ENCODE data around the gene SAPCD1.
A peak's percentile ranks its signal among the peaks of the same experiment; 100 is the strongest.

The SAPCD1 gene

DNA sequence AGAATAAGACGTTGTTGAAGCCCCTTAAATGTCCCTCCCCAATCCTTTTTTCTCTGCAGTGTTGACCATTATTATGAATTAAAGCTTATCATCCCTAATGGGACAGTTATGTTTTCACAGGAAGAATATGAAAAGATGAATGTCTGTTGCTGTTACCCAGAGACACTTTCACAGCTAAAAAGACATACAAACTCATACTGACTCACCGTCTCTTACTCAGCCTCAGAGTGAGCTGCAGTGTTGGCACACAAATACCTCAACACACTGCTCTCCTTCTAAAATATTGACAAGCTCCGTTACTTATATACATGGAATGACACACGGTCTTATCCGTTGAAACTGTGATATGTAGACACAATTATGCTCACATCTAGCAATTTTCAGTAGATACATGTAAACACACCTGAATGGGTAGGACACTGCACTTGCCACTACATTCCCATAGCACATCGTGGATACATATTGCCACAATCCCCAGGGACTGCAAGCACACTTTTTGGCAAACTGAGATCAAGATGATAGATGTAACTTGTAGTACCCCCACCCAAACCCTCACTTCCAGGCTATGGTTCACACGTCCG lies 9.6 kb upstream of the SAPCD1 start:
- DNase-seq = no peak

DNA sequence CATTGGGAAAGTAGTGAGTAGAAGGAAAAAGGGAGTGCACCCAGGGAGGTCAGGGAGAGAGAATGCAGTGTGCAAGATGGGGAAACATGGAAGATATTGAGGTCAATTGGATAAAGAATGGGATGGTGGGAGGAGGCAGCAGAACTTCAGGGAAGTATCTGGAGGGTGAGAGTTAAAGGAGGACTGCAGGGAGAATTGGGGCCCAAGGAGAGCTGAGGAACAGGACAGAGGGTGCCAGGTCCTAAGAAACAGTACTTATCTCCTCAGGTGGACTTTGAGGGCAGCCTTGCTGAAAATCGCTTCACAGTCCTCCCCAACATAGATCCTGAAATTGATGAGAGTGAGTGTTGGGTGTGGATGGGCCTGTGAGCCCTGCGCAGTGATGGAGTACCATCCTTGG lies 4.2 kb upstream of the SAPCD1 start:
- no peak for DNase-seq

DNA sequence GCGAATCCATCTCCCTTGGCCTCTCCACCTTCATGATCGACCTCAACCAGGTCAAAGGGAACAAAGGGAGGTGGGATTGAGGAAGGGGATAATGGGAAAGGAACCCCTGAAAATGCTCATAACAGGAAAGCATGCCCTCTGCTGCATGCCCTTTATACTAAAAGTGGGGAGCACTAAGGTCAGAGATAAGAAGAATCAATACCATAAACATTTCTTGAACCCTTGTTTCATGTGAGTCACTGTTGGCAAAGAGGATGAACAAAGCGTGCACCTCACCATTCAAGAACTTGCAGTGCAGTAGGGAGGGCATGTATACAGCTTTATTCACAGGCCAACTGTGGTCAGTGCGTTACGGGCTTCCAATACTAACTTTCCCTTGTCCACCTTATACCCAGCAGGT lies 1.7 kb upstream of the SAPCD1 start:
- no peak for DNase-seq

DNA sequence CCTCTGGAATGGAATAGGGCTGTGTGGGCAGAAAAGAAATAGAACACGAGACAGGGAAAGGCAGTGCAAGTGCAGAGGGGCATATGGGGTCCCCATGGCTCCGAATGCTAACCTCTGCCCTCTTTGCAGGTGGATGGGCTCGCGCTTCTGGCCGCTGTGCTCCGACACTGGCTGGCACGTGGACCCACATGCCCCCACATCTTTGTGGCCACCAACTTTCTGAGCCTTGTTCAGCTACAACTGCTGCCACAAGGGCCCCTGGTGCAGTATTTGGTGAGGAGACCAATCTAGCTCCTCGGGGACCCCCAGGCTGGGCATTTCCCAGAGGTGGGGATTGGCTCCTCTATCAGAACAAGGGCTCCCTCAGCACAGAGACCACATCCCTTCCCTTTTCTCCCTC lies 1.1 kb upstream of the SAPCD1 start:
- no peak for DNase-seq

DNA sequence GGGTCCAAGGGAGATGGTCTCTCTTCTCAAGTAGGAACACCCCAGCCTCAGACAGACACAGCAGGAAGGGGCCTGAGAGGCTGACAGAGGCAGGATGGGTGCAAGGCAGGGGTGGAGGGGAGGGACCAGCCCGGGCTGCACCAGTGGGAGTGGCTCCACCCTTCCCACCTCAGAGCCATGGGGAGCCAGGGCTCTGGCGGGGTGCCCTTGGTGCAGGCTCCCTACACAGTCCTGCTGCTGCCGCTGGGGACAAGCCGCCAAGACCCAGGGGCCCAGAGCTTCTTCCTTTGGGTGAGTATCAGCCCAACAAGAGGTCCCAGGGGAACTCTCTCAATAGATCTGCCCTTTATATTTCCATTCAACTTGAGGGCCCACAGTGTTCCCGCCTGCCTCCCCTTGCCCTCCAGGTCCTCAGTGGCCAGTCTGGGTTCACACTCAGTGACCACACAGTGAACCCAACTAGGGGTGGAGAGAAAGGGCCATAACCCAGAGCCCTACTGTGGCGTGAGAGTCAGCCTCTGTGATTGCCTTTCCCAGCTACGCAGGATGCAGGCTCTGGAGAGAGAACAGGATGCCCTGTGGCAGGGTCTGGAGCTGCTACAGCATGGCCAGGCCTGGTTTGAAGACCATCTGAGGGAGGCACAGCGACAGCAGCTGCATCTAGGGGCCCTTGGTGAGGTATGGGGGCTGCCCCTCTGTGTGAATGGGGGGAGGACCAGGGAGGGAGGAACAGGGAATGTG lies 592 bp downstream of the SAPCD1 start:
- DNase-seq = no peak

DNA sequence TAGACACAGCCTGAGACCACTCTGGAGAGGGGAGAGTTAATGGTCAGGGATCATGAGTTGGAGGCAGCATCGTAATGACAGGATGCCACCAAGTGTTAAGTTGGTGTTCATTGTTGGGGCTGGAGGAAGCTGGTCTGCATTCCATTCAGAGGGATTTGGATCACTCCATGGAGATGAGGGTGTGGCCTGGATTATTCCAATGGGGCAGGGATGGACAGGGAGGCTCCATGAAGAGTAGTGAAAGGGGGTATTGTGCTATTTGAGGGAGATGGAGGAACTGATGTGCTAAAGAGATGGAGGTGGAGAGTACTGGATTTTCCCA lies 1.1 kb downstream of the SAPCD1 start:
- DNase-seq = no peak

DNA sequence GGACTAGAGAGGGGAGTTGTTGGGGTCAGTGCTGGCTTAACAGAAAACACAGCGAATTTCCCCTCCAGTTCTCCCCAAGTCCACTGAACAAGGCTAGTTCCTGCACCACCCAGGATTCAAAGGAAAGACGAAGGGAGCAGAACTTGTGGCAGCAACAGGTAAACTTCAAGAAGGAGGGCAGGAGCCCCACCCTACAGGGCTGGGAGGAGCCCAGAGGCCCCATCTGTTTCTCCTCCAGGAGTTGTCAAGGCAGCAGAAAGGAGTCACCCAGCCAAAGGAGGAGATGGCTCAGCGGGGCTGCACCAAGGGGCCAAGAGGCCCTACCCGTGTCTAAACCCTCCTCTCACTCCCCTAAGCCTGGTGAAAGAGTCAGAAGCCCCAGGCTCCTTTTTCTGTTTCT lies 1.7 kb downstream of the SAPCD1 start:
- DNase-seq = no peak

GRCh38 chr6:31765559-31765909 lies 3.1 kb downstream of the SAPCD1 start:
- no peak for DNase-seq

GRCh38 chr6:31765910-31766794 lies 3.7 kb downstream of the SAPCD1 start:
- no peak for DNase-seq

DNA sequence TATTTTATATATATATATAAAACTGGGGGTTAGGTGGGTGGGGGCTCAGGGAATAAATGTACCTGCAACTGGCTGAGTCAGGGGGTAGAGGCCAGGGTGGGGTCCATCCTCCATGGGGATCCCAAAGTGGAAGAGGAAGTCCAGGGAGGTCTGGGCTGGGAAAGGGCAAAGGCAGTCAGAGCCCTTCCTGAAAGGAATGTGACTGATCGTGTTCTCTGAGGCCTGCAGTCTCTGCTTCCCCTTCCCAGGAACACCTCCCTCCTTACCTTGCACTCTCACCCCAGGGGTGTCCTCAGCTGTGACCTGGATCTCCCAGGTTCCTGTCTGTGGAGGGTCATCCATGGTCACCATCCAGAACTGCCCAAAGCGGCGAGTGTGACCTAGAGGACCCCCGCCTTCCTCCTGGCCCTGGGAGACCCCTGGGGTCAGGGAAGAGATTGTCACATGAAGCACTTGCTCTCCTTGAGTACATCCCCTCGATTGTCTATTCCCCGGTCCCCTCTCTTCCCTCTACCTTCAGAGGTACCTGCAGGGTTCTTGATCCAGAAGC lies 4.7 kb downstream of the SAPCD1 start:
- DNase-seq = no peak

DNA sequence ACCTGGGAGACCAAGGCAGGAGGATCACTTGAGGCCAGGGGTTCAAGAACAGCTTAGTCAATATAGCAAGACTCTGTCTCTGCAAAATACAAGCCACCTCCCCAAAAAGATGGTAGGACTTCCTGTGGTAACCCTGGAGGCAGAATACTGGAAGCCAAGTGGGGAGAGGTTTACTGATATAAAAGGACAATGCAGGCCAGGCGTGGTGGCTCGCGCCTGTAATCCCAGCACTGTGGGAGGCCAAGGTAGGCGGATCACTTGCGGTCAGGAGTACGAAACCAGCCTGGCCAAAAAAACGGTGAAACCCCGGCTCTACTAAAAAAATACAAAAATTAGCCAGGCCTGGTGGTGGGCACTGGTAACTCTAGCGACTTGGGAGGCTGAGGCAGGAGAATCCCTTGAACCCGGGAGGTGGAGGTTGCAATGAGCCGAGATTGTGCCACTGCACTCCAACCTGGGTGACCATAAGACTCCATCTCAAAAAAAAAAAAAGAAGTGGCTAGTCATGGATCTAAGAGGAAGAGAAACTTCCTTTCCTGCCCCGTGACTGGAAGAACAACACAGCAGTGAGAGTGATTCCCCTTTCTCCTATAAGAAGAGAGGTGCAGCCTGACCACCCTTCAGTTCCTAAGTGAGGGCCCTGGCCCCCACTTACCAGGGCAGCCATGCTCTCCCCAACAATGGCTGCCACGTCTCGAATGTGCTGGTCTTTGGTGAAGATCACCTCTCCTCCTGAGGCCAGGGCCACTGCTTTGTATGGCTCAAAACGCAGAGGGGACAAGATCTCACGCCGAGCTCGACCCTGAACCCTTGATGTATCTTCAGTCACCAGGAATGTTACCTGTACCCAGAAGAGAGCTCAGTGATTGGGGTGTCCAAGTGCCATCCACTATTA lies 6.2 kb downstream of the SAPCD1 start:
- no peak for DNase-seq

- DNase-seq = peak; percentile 59 to 81 (median 72)
Observed at GRCh38 chr6:31769684-31770371, 7.4 kb downstream of the SAPCD1 start.

DNA sequence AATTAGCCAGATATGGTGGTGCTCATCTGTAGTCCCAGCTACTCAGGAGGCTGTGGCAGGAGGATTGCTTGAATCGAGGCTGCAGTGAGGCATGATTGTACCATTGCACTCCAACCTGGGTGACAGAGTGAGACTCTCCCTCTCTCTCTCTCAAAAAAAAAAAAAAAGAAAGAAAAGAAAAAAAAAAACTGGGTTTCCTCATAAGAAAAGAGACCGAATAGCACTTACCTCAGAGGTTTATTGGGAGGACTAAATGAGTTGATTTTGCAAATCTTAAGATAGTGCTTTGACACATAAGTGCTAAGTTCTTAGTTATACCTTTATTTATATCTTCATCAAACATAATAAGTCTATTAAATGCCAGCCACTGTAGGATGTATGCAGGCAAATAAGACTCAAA lies 8.4 kb downstream of the SAPCD1 start:
- DNase-seq = no peak

GRCh38 chr6:31771992-31772358 lies 9.5 kb downstream of the SAPCD1 start:
- no peak for DNase-seq

- DNase-seq = no peak
Observed at GRCh38 chr6:31775184-31775583, 12.7 kb downstream of the SAPCD1 start.

DNA sequence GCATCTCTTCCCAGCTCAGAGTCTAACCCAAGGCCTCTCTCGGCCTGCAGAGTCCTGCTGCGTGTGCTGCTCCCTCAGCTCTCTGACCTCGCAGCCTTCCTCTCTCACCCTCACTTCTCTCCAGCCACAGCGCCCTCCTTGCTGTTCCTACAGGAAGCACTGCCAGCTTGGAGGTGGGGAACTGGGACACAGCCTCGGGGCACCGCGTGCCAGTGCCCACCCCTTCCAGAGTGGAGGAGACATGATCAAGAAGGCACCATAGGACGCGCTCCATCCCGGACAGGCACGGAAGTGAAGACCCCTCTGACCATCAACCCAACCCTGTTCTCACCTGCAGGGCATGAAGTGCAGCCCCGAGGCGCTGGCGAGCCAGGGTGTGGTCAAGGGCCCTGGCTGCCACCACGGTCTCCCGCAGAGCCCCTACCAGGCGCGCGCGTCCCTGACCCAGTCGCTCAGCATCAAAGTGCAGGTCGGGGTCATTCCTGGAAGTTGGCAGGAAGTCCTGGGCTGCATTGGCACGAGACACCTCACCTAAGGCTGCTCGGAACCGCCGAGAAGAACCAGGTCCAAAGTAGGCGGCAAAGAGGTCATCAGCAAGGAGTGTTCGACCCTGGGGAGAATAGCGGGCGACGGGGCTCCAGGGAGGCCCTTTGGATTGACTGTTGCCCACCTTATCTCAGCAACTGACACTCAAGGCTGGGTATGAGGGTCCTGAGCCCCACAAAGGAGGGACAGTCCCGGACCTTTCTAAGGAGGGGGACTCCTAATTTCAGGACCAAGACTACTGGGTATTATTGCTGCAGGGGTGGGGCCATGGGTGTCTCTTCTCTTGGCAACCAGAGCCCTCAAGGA lies 13.4 kb downstream of the SAPCD1 start:
- no peak for DNase-seq

DNA sequence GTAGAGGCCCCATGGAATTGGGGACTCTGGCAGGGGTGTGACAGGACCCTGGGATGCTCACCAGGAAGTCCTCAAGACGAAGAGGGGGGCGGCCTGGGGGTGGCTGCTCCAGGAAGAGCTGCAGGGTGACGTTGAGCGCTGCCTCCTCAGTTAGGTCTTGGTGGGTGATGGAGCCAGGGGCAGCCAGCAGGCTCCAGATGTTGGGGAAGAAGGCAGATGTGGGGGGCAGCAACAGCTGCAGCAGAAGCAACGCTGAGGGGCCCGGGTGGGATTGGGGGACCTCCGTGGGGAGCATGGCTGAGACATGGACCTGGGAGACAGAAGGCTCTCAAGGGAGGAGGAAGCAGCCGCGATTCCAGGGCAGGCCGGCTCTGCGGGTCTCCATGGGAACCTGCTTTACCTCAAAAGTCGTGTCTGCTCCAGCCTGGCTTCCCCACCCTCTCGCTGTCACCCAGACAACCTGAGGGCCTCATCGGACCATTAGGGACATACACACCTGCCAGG lies 14.1 kb downstream of the SAPCD1 start:
- no peak for DNase-seq

DNA sequence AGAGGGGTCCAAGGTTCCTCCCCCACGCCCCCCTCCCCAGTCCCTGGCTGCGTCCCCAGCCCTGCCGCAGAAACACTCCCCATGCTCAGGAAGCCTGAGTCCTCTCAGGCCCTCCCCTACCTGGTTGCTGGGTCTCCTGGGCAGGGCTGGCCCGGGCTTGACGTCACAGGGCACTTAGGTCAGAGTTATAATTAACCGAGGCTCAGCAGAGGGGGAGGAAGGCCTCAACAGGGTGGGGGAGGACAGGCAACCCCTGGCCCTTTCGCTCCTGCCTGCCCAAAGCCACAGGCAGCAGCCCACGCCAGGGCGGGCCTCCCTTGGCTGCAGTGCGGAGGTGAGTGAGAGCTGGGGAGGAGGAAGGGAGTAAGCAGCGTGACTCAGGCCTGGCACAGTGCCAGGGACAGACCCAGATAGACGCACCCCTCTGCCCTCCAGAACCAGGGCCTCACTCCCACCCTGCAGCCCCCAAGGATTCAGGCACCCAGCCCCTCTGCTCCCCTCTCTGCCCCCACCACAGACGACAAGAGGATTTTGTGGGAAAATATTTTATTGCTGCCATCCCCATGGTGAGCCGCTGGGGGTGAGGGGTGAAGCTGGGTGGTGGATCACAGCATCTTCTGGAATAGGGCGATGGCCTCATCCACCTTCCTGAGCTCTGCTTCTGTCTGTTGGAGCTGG lies 14.7 kb downstream of the SAPCD1 start, which contains the start of gene VWA7:
Gene VWA7 (minus strand): TSS at position 340 of the 678 bp plus-strand sequence. CDS start 549 bp downstream, outside the sequence.
- DNase-seq = peak in 4 of 5 experiments; percentile 46 to 79 (median 65)

GRCh38 chr6:31777667-31778050 lies 15.2 kb downstream of the SAPCD1 start:
- DNase-seq = no peak

- DNase-seq = no peak
Observed at GRCh38 chr6:31778193-31778592, 15.7 kb downstream of the SAPCD1 start.

All from T-helper 2 cell (primary cell).